Liver (tissue), 3 donors: ENCODE results near the gene PHF23.

Source experiments
- EGR1 ChIP-seq, 2 donors: IDR thresholded peaks; 2 replicates each; pipeline ENCODE4 v1.6.1; 2016 to 2018; ENCODE audit warnings: antibody characterized with exemption in 2 of 2, low read depth in 2 of 2
- FOXA1 ChIP-seq: IDR thresholded peaks from 2 replicates; pipeline ENCODE4 v1.6.1; 2016; ENCODE audit warnings: antibody characterized with exemption
- JUND ChIP-seq, 2 donors: IDR thresholded peaks; 2 replicates each; pipeline ENCODE4 v1.6.1; 2016; ENCODE audit warnings: antibody characterized with exemption in 2 of 2
- RXRA ChIP-seq, 2 donors: IDR thresholded peaks; 2 replicates each; pipeline ENCODE4 v1.6.1; 2017 to 2018; ENCODE audit warnings: antibody characterized with exemption in 2 of 2, mild to moderate bottlenecking in 1 of 2
- YY1 ChIP-seq: IDR thresholded peaks from 2 replicates; pipeline ENCODE4 v1.6.1; 2016; ENCODE audit warnings: antibody characterized with exemption, mild to moderate bottlenecking
- TF ChIP-seq, protein P1 (sequence below): IDR thresholded peaks from 2 replicates; pipeline ENCODE4 v1.6.1; 2016; ENCODE audit warnings: antibody characterized with exemption
- TF ChIP-seq, protein P2 (sequence below): fragments of 150-350 bp; IDR thresholded peaks from 2 replicates; pipeline ENCODE4 v1.5.1; 2017; ENCODE audit warnings: improper control_type of control experiment, low read depth, low read length; ENCODE audit not compliant: missing input control
- TF ChIP-seq, protein P3 (sequence below): IDR thresholded peaks from 2 replicates; pipeline ENCODE4 v1.6.1; 2016; ENCODE audit warnings: antibody characterized with exemption
- TF ChIP-seq, protein P4 (sequence below): IDR thresholded peaks from 2 replicates; pipeline ENCODE4 v1.6.1; 2016; ENCODE audit warnings: antibody characterized with exemption, mild to moderate bottlenecking
- donor health status: healthy.
- donor health status: healthy.

DNA sequence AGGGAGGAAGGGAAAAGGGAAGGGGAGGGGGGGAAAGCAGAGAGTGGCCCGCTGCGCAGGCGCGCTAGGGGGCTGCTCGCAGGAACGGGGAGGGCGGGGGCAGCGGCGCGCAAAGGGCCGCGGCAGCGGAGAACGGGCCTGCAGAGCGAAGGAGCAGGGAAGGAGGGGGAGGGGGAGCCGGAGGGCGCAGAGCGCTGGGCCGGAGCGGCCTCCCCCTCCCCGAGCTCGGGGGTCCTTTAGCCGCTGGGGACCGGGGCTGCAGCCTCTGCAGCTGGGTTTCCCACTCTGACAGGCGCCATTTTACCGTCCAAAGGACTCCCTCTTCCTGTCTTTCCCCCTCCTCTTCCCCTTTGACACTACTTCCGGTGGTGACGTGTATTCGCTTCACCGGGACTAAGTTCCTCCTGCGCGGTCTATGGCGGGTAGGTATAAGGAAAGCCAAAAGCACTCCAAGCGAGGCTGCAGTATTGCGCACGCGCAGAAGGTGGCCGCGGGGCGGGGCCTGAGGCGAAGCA is 12.5 kb upstream of the PHF23 start, which contains the start of gene CTDNEP1:
- TF ChIP-seq JUND (IDR thresholded peaks at IDR 0.05) (peak in 1 of 2 donors; percentile 81), YY1 (peak; percentile 98), FOXA1 (no peak), EGR1 (IDR thresholded peaks at IDR 0.05; ENCODE audit: low read depth in 2 of 2) (no peak), RXRA (IDR thresholded peaks at IDR 0.05) (no peak)
- TF ChIP-seq, protein P1, sequence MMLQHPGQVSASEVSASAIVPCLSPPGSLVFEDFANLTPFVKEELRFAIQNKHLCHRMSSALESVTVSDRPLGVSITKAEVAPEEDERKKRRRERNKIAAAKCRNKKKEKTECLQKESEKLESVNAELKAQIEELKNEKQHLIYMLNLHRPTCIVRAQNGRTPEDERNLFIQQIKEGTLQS, result no peak
- TF ChIP-seq, protein P2, sequence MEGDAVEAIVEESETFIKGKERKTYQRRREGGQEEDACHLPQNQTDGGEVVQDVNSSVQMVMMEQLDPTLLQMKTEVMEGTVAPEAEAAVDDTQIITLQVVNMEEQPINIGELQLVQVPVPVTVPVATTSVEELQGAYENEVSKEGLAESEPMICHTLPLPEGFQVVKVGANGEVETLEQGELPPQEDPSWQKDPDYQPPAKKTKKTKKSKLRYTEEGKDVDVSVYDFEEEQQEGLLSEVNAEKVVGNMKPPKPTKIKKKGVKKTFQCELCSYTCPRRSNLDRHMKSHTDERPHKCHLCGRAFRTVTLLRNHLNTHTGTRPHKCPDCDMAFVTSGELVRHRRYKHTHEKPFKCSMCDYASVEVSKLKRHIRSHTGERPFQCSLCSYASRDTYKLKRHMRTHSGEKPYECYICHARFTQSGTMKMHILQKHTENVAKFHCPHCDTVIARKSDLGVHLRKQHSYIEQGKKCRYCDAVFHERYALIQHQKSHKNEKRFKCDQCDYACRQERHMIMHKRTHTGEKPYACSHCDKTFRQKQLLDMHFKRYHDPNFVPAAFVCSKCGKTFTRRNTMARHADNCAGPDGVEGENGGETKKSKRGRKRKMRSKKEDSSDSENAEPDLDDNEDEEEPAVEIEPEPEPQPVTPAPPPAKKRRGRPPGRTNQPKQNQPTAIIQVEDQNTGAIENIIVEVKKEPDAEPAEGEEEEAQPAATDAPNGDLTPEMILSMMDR, result no peak
- TF ChIP-seq, protein P3, sequence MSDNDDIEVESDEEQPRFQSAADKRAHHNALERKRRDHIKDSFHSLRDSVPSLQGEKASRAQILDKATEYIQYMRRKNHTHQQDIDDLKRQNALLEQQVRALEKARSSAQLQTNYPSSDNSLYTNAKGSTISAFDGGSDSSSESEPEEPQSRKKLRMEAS, result no peak
- TF ChIP-seq, protein P4, sequence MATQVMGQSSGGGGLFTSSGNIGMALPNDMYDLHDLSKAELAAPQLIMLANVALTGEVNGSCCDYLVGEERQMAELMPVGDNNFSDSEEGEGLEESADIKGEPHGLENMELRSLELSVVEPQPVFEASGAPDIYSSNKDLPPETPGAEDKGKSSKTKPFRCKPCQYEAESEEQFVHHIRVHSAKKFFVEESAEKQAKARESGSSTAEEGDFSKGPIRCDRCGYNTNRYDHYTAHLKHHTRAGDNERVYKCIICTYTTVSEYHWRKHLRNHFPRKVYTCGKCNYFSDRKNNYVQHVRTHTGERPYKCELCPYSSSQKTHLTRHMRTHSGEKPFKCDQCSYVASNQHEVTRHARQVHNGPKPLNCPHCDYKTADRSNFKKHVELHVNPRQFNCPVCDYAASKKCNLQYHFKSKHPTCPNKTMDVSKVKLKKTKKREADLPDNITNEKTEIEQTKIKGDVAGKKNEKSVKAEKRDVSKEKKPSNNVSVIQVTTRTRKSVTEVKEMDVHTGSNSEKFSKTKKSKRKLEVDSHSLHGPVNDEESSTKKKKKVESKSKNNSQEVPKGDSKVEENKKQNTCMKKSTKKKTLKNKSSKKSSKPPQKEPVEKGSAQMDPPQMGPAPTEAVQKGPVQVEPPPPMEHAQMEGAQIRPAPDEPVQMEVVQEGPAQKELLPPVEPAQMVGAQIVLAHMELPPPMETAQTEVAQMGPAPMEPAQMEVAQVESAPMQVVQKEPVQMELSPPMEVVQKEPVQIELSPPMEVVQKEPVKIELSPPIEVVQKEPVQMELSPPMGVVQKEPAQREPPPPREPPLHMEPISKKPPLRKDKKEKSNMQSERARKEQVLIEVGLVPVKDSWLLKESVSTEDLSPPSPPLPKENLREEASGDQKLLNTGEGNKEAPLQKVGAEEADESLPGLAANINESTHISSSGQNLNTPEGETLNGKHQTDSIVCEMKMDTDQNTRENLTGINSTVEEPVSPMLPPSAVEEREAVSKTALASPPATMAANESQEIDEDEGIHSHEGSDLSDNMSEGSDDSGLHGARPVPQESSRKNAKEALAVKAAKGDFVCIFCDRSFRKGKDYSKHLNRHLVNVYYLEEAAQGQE, result no peak
